ENCODE data around the gene PTPRU.
"Not testable (repeated sequence)": the region's sequence is repeated elsewhere in the genome, so short reads cannot be mapped to it uniquely, and the experiment has no call there.

- TF ChIP-seq RARB (CRISPR knock-in tag; IDR thresholded peaks at IDR 0.05); CSRNP3 (CRISPR knock-in tag; IDR thresholded peaks at IDR 0.05); CREB5 (CRISPR knock-in tag; IDR thresholded peaks at IDR 0.05; ENCODE audit: low read depth); ZFP30 (CRISPR knock-in tag; IDR thresholded peaks at IDR 0.05): not testable (repeated sequence)
Observed at GRCh38 chr1:29234881-29235280, 1.4 kb upstream of the PTPRU start.

All from SK-N-SH treated with all-trans-retinoic acid at 6 μM for 48 hours (cell line).